GM21528 (cell line): ENCODE data around the gene MAD1L1.

Source experiments
- ATAC-seq: cut with Tn5 transposase; IDR thresholded peaks from one replicate; pipeline ENCODE4 v1.9.1; 2021; ENCODE audit warnings: mild to moderate bottlenecking, moderate library complexity; ENCODE audit not compliant: unreplicated experiment, low FRiP score

Gene MAD1L1

DNA sequence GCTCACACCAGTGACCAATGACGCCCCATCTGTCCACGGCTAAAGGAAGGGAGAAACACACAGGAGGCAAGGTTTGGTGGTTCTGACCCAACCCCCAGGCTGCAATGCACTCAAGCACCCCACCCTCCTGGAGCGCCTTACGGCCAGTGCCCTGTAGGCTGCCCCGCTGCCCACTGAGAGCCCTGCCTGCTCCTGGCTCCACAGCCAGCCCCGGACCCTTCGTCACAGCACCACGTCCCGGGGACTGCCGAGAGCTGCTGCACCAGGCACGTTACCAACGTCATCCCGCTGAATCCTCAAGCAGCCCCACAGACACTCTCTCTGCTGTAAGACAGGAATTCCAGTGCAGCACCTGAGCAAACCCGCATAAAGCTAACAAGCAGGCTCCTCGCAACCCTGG is 87.8 kb downstream of the MAD1L1 start:
- no peak for ATAC-seq

DNA sequence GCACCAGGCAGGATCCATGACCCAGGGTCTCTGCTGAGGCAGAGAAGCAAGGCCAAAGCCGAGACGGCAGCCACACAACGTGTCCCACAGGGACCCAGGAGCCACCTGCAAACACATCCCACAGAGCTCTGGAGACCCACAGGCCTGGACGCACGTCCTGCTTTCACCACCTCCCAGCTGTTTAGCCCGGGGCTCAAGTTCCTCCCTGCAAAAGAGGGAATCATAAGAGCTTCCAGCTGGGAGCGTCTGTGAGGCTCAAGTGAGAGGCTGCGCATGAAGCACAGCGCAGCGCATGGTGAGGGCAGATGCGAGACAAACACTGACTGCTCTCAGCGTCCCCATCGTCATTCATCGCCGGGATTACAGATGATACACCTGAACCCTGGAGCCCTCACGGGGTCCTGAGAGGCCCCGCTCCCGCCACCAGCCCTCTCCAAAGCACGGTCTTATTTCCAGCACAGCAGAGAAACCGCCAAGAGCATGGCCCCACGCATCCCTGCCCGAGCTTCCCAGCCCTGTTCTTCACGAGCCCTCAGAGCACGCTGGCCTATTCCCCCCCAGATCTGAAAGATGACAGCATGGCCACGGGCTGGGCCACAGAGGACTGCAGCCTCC is 88.7 kb downstream of the MAD1L1 start:
- ATAC-seq, result no peak

DNA sequence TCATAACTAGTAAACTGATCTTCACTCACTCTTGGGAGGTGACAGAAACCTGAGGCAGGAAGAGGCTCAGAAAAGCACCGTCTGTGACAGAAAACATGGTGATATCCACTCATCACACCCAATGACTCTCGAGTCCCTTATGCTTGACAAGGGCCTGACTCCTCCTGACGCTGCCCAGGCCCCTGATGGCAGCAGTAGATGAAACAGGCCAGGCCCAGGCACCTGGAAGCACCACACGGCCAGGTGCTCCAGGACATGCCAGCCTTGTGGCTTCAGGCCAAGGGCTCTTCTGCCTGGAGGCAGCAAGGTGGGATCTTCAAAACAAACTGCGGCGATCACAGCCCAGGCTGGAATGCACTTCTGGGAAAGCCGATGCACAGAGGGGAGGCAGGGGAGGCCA is 89.3 kb downstream of the MAD1L1 start:
- no peak for ATAC-seq

DNA sequence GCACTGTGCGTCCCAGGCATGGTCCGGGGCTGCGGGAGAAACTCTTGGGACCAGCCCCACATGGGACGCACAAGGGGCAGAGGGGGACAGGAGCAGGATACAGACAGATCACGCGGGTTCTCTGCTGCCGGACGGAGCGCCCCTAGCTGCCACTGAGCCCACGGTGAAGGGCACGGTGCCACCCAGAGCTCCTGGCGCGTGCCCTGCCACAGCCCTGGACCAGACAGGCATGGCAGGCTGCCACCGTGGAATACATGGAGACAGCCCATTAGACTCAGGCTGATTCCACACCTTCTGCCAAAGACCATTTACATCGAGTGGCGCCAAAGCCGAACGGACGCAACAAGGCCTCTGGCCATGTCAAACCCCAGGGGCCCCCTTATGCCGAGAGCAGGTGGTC is 90.4 kb downstream of the MAD1L1 start:
- no peak for ATAC-seq

DNA sequence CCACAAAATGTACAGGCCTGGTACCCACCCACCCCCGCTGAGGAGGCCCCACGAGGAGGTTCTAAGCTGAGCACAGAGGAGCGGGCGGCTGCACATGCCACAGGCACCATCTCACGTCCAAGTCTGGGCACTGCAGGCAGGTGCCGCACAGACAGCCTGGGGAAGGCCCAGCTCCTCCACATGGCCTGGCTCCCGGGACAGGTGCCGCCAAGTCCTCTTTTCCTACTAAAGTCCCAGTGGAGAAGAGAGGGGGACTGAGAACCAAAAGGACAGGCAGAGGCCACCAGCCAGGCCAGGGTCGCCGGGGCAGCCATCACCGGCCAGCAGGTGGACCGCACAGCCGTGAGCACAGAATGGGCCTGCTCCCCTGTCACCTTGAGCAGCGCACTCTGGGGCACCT is 91.1 kb downstream of the MAD1L1 start:
- no peak for ATAC-seq

DNA sequence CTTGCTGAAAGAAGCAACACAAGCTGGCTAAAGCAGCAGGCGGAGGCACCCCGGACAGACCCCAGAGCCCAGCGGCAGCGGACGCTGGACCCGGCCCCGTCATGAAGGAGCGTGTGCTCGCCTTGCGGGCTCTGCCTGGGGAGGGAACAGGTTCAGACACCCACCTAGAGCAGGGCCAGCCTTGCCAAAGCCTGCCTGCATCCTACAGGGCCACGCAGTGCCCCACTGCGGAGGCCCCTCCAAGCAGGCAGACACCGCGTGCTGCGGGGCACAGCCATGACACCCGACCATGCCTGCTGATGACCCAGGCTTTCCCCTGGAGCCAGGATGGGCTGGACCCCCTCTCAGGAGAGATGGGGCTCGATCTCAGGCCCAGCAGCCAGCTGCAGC is 91.7 kb downstream of the MAD1L1 start:
- ATAC-seq, result no peak

DNA sequence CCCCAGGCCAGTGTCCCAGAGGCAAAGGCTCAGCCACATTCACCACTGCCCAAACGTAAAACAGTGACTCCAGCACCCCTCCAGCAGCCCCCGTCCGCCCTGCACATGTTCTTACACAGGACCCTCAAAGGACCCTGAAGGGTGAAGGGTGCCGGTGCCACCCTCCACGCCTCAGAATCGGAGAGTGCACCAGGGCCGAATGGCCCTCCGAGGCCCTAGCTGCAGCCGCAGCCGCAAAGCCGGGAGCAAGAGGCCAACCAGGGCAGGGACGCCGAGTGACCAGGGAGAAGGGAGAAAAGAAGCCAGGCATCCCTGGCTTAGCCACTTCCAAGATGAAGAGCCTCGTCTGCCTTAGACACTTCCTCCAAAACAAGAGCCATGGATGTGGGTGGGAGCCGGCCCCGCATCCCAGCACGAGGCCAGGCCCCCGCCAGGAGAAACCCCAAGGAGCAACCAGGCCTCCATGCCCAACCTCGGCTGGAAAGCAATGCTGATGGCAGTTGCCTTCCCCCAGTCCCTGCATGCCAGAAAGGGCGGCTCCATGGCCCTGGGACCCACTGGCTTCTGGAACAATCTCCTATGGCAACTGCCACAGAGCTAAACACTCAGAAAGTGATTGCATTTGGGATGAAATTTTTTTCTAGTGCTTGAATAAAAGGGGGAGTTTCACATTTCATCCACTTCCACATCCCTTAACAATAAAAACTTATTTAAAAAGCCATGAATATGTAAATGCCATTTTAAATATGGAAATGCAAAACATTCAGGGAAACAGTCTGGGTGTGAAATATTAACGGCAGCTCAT is 92.3 kb downstream of the MAD1L1 start:
- no peak for ATAC-seq

DNA sequence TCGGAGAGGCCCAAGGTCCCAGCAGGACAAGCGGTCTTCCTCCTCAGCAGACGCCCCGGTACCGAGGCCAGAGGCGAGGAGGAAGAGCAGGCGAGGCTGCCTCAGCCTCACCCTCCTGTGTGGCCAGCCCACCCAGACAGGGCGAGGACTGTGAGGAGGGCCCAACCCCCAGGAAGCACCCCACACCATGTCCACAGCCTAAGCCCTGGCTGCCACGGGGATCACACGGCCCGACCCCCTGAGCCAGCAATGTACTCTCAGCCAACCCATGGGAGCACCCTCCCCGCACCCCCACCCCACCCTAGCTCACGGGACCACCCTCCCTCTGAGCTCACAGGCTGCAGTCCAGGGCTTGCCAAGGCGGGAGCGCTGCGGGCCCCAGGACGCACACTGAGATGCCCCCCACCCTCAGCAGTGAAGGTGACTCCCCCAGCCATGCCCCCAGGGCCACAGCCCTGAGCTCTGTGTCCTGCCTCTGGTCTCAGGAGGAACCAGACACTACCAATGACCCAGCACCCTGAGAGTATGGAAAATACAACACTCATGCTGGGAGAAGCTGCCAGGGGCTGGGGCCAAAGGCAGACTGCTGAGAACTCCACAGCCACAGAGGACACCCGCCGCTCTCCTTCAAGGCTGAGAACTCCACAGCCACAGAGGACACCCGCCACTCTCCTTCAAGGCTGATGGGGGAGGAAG is 93.6 kb downstream of the MAD1L1 start:
- no peak for ATAC-seq

DNA sequence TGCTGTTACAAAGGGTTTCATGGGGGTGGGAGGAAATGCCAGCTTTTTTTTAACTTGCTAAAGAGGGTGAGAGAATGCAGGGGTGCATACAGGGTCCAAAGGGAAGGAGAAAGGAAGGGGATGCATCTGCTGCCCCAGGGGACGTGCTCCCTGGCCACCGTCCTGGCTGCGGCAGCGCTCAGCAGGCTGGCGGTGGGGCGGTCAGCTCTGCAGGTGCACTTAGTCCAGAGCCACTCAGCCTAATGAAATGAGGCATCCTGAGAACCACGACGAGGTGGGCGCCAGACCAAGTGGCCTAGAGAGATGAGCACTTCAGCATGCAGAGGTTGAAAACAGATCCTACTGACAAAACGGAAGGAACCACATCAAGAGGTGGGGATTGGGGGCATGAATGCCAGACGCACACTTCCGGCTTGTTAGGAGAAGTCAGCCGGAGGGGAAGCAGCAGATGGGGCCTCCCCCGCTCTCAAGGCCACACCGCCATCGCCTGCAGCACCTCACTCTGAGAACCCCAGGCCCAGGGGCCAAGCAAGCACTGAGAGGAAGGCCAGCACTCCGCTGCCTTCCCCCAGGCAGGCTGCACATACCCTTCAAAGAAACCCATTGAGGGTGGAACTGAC is 94.5 kb downstream of the MAD1L1 start:
- no peak for ATAC-seq

DNA sequence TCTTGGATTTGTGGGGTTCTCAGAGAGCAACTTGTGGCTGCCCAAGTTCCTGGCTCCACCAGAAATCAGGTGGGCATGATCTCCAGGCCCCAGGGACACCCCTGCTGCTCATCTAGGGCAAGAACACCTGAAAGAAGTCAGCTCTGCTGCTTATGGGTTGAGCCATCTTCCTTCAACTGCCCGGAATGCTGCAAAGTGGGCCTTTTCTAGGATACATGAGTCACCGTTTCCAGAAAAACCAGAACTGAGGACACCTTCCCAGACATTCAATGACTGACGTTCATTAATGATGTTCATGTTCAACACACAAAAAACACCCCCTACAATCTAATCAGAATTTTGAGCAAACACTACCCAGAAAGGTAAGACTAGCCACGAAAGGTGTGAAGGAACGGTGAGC is 98.0 kb downstream of the MAD1L1 start:
- no peak for ATAC-seq

DNA sequence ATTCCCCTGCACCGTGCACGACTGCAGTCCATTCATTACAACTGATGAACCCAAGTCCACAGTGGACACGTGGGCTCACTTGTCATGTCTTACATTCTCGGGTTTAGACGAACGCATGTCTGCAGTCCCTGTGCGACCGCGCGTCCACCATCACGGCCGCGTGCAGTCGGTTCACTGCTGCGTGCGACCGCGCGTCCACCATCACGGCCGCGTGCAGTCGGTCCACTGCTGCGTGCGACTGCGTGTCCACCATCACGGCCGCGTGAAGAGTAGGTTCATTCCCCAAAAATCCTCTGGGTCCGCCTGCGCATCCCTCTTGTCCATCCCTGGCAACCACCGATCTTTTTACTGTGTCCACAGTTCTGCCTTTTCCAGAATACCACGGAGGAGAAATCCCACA is 100.5 kb downstream of the MAD1L1 start:
- no peak for ATAC-seq

DNA sequence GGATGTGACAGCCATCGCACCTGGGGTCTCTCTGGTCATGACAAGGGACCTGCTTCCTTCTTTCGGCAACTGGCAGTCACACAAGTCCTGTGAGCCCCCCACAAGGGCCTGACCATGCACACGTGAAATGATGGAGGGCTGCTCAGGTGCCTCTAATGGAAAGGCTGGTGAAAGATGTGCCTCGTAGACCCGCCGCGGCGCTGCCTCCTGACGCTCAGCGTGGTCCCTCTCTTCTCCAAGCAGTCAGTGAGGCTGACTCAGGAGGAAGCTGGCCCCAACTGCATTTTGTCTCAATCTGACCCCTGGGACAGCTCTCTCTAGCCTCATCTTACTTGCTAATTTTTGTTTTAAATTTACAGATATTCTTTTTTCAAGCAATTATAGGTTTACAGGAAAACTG is 100.9 kb downstream of the MAD1L1 start:
- ATAC-seq, result no peak

DNA sequence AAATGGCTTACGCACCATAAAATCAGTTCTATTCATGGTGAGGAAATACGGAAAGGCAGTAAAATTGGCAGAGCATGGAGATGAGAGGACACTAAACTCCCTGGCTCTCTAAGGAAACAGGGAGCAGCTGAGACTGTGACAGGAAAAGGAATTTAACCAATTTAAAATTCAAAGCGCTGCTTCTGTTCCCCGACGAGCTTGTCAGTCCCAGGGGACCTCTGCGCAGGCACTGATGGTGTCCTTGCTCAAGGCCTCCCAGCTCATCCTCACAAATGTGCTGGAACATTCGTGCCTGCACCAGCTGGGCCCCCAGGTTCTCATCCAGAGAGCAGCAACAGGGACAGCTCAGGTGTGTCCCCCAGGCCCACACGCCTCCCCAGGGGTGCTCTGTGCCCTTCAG is 101.4 kb downstream of the MAD1L1 start:
- no peak for ATAC-seq

DNA sequence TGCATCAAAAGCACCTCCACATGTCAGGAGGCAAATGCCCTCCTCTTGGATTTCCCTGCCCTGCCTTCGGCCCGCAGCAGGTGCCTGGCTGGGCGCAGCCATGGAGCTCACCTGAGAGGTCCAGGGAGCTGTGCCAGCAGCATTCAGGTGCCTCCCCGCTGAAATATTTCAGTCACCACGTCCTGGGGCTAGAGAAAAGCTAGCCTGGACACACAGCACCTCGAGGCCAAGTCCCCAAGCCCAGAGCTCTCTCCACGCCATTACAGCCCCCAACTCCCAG is 102.7 kb downstream of the MAD1L1 start:
- ATAC-seq, result no peak

DNA sequence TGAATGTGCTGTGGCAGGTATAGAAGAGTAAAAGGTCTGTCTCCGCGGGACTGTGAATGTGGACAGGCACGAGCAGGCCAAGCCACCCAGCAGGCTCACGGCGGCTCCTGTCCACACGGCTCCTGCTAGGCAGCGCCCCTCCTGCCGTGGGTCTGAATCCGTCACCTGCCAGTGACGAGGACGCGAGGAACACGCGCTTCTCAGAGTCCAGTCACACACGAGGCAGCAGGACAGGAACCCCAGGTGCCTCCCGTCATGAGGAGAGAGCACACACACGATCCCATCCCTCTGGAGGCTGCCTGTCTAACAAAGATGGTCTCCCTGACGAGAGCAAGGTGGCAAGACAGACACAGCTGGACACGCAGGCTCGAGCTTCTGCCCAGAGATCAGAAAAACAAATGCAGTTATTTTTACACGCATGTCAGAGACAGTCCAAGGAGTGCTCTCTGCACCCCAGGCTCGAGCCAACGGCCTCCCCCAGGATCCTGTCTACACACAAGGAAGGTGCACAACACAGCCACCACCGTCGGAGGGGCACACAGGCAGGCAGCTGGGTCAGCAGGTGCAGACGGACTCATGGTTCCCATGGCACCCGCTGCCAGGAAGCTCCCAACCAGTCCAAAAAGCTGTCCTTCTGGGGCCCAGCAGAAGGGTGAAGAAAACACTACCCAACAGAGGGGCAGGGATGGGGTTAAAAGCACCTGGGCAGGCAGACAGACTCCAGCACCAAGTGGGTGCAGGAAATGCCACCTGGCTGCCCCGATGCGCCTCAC is 103.2 kb downstream of the MAD1L1 start:
- ATAC-seq, result no peak

DNA sequence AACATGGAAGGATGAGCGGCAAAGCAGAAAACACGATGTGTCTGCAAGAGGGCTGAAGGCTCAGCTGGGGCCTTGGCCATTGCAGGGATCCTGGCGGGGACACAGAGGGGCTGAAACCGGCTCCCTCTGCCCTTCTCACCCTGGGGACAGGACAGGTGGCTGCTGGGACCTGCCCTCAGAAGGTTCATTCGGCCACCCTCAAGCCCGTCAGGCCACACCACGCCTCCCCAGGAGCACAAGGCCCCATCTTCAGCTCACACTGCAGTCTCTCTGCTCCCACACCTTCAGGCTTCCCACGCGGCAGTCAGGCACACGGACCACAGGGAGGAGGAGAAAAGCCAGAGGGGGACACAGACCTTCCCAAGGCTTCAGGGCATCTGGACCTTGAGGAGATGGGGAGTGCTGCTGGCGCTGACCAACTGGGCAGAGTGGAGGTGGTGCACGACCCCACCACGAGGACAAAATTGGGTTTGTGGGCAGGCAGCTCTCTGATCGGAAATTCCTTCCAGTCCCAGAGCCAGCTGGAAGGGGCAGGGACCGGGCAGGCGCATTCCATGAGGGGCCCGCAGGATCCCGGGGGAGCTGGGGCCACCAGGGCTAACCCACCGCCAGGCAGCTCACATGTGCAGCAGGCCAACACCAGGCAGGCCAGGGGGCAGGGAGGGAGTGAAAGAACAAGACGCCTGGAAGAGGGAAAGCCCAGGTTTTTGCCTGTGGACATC is 104.0 kb downstream of the MAD1L1 start:
- ATAC-seq, result no peak

DNA sequence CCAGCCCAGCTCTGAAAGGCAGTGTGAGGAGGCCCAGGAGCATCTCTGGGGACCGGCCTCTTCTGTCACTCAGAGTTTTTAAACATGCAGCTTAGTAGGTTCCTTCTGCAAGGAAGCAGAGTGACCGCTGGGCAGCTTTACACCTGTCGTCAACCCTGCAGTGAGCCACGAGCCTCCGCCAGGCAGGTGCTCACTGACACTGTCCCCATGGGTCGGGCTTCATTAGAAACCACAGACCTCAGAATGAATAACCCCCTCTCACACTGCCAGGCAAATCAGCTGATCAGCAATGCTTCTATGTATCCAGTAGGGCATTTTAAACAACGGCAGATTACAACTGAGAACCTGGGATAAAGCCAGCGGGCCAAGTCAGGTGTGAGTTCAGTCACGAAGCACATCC is 106.1 kb downstream of the MAD1L1 start:
- ATAC-seq, result no peak

DNA sequence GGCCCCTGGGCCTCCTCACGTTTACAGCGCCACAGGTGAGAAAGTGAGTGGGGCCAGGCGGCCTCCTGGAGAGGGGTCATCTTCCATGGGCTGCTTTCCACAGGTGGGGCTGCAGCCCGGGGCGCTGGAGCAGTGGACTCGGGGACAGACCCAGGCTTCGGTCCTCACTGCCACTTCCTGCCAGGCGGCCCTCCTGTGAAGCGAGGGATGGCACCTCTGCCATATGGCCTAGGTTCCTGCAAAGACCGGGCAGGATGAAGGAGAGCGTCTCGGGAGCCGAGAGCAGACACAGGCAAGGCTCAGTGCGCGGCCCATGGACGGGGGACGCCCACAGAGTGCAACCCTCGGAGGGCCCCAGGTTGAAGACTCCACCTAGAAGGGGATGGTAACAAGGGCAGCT is 106.8 kb downstream of the MAD1L1 start:
- no peak for ATAC-seq

DNA sequence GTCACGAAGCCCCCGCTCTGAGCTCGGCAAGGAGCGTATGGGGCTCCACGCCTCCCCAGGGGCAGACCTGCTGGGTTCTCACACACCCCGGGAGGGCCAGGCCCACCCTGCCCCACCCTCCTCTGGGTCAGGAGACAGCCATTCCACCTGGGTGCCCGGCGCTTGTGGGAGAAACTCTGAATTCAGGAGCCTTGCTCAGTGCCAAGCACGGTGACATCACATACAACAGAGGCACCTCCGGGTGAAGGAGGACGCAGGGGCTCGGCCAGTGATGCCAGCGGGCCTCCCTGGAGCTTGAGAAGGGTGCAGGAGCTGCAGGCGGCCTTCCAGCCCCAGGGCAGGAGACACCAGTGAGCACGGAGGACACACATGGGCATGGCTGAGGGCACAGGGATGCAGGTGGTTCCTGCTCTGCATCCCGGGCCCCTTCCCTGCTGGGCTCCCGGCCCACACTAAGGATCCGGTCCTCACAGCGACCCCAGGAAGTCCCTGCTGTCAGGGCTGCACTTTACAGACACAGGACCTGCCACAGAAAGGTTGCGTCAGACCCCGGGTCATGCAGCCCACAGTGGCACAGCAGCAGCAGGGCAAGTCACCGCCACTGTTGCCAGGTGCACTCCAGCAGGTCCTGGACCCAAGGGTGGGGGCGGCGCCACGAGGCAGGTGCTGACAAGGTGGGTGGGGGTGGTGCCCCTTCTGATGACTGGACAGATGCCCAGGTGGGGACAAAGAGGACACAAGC is 108.0 kb downstream of the MAD1L1 start:
- no peak for ATAC-seq

DNA sequence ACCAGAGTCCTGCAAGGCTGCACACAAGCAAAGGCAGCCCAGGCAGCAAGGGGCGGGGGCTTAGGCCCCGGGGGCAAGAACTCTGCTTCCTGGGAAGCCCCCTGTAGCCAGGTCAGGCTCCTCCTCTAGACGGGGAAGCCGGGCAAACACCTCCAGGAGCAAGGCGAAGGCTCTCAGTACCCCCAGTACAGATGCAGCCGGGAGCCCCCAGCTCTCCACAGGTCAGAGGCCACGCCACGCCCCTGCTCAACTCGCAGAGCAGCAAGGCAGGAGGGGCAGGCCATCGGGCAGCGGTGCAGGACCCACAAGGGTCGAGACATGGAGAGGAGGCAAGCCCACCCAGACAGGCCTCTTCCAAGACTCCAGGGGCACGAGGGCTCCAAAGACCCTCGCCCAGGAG is 108.8 kb downstream of the MAD1L1 start:
- no peak for ATAC-seq
